ENCODE measurements around the gene NBDY. TPM values are rescaled to one million over a fixed set of nuclear protein-coding genes. Genes with fewer than 3 reads are reported as not detected.

NBDY gene
- polyA plus RNA-seq, 1 donor (not counting 4 experiments of a cell fraction or from before 2014, with no cell fraction given) = 41.1 TPM

- H3K9me1 ChIP-seq (ENCODE audit: control insufficient read depth, extremely low read depth, insufficient read depth, low read length) = no peaks in the 10 kb centered on the region
- no peak overlapping the region for H3K4me3 ChIP-seq (ENCODE audit: control insufficient read depth in 2 of 3, extremely low read depth in 1 of 3, insufficient read depth in 2 of 3, low read depth in 1 of 3, low read length in 3 of 3)
- no peak for FAIRE-seq
- no peaks in the 10 kb centered on the region for H3K27me3 ChIP-seq (ENCODE audit: control insufficient read depth, extremely low read depth, insufficient read depth, low read length)
- no peak overlapping the region for H3K27ac ChIP-seq (ENCODE audit: control insufficient read depth, insufficient read depth, low read length)
- H3K9me3 ChIP-seq (ENCODE audit: control insufficient read depth, low read depth, low read length) = no peaks in the 10 kb centered on the region
- peaks cover 0 to 2% of the 10 kb centered on the region in 2 experiments for H3K36me3 ChIP-seq (ENCODE audit: control insufficient read depth in 2 of 2, extremely low read depth in 1 of 2, insufficient read depth in 2 of 2, low read length in 2 of 2)
- DNase-seq (ENCODE audit: low read depth, low spot score) = no peak
- H2AFZ ChIP-seq (ENCODE audit: control insufficient read depth, low read length) = no peak overlapping the region
- dilution Hi-C loops (cut with MboI; ENCODE audit: extremely low pct_ligation_motif_present, low sequenced_read_pairs) = no loop called here
- no peaks in the 10 kb centered on the region for H3K79me2 ChIP-seq (ENCODE audit: control insufficient read depth, insufficient read depth, low read length)
- H3K9ac ChIP-seq (ENCODE audit: control insufficient read depth, extremely low read depth, insufficient read depth, low read length) = no peak overlapping the region
- H4K20me1 ChIP-seq (ENCODE audit: control insufficient read depth, extremely low read depth, insufficient read depth, low read length) = no peaks in the 10 kb centered on the region
- no peak overlapping the region for H3K4me2 ChIP-seq (ENCODE audit: control insufficient read depth, extremely low read depth, insufficient read depth, low read depth, low read length)
- peaks cover 8% of the 10 kb centered on the region for H3K4me1 ChIP-seq (ENCODE audit: control insufficient read depth, extremely low read depth, insufficient read depth, low read length)
- no peak for TF ChIP-seq CTCF (optimal IDR thresholded peaks at IDR 0.05 in 1 of 3, IDR thresholded peaks at IDR 0.05 in 1 of 3, conservative IDR thresholded peaks at IDR 0.05 in 1 of 3; ENCODE audit: extremely low read depth in 1 of 3, insufficient read depth in 2 of 3, low read length in 3 of 3)
- TF ChIP-seq EZH2 (IDR thresholded peaks at IDR 0.05; ENCODE audit: low read length) = no peak
These were observed 73.4 kb downstream of the NBDY start for GRCh38 chrX:56802428-56802827.

- peak in 2 of 3 experiments; percentile 57 to 58 for TF ChIP-seq CTCF (optimal IDR thresholded peaks at IDR 0.05 in 1 of 3, IDR thresholded peaks at IDR 0.05 in 1 of 3, conservative IDR thresholded peaks at IDR 0.05 in 1 of 3; ENCODE audit: extremely low read depth in 1 of 3, insufficient read depth in 2 of 3, low read length in 3 of 3)
- no peak for TF ChIP-seq EZH2 (IDR thresholded peaks at IDR 0.05; ENCODE audit: low read length)
- H4K20me1 ChIP-seq (ENCODE audit: control insufficient read depth, extremely low read depth, insufficient read depth, low read length) = no peaks in the 10 kb centered on the region
These were observed 74.1 kb downstream of the NBDY start for GRCh38 chrX:56802921-56803849.

More at GRCh38 chrX:56802921-56803849, 74.1 kb downstream of the NBDY start:
- H3K79me2 ChIP-seq (ENCODE audit: control insufficient read depth, insufficient read depth, low read length) = no peaks in the 10 kb centered on the region
- dilution Hi-C loops (cut with MboI; ENCODE audit: extremely low pct_ligation_motif_present, low sequenced_read_pairs) = no loop called here
- H3K9me3 ChIP-seq (ENCODE audit: control insufficient read depth, low read depth, low read length) = no peaks in the 10 kb centered on the region
- peaks cover 0 to 2% of the 10 kb centered on the region in 2 experiments for H3K36me3 ChIP-seq (ENCODE audit: control insufficient read depth in 2 of 2, extremely low read depth in 1 of 2, insufficient read depth in 2 of 2, low read length in 2 of 2)
- H3K4me1 ChIP-seq (ENCODE audit: control insufficient read depth, extremely low read depth, insufficient read depth, low read length) = peaks cover 8% of the 10 kb centered on the region
- peak overlapping the region; percentile 15 for H3K9ac ChIP-seq (ENCODE audit: control insufficient read depth, extremely low read depth, insufficient read depth, low read length)
- no peaks in the 10 kb centered on the region for H3K27me3 ChIP-seq (ENCODE audit: control insufficient read depth, extremely low read depth, insufficient read depth, low read length)
- H3K4me2 ChIP-seq (ENCODE audit: control insufficient read depth, extremely low read depth, insufficient read depth, low read depth, low read length) = peak overlapping the region; percentile 51
- peak overlapping the region; percentile 43 for H2AFZ ChIP-seq (ENCODE audit: control insufficient read depth, low read length)
- peak overlapping the region; percentile 35 to 57 (median 51) for H3K4me3 ChIP-seq (ENCODE audit: control insufficient read depth in 2 of 3, extremely low read depth in 1 of 3, insufficient read depth in 2 of 3, low read depth in 1 of 3, low read length in 3 of 3)
- no peaks in the 10 kb centered on the region for H3K9me1 ChIP-seq (ENCODE audit: control insufficient read depth, extremely low read depth, insufficient read depth, low read length)
- DNase-seq (ENCODE audit: low read depth, low spot score) = no peak
- FAIRE-seq = peak; percentile 60
- no peak overlapping the region for H3K27ac ChIP-seq (ENCODE audit: control insufficient read depth, insufficient read depth, low read length)

Measured in keratinocyte (primary cell).